Measurements from ENCODE around the gene HOXD3. TPM values are rescaled to one million over a fixed set of nuclear protein-coding genes. Genes with fewer than 3 reads are reported as not detected.

The HOXD3 gene
- total RNA-seq, 2 experiments from 2014 or later, result not detected

GRCh38 chr2:176130147-176130956, 26.8 kb upstream of the HOXD3 start:
- Mint-ChIP-seq H3K36me3 (ENCODE audit: low read depth) (peaks cover 2% of the 10 kb centered on the region), H3K27me3 (ENCODE audit: low read depth) (peaks cover 78% of the 10 kb centered on the region), H3K27ac (peak overlapping the region; percentile 64), H3K4me3 (peak overlapping the region; percentile 45), H3K4me1 (ENCODE audit: low read depth) (peaks cover 18% of the 10 kb centered on the region), H3K9me3 (ENCODE audit: insufficient read depth) (no peaks in the 10 kb centered on the region)
- ChIA-PET CTCF (interaction anchor here (0.9 to 4.4 kb wide), 10 partner anchors 9 to 1018 kb away, joined by 3 to 23 read pairs (median 4); no protein-coding TSS in a partner anchor), POLR2A (no interaction called here)
- ATAC-seq (peak; percentile 54), DNase-seq (no peak)

GRCh38 chr2:176130957-176131847, 25.9 kb upstream of the HOXD3 start:
- CTCF ChIA-PET, result interaction anchor here (0.8 to 4.4 kb wide), 14 partner anchors 8 to 1017 kb away, joined by 3 to 23 read pairs (median 4); partner anchors contain the start of gene HOXD9
- DNase-seq, result no peak
- POLR2A ChIA-PET, result no interaction called here
- Mint-ChIP-seq H3K9me3 (ENCODE audit: insufficient read depth) (no peaks in the 10 kb centered on the region), H3K4me3 (peak overlapping the region; percentile 45), H3K27ac (peak overlapping the region; percentile 64), H3K4me1 (ENCODE audit: low read depth) (peaks cover 25% of the 10 kb centered on the region), H3K36me3 (ENCODE audit: low read depth) (peaks cover 3% of the 10 kb centered on the region), H3K27me3 (ENCODE audit: low read depth) (peaks cover 78% of the 10 kb centered on the region)
- no peak for ATAC-seq

- Mint-ChIP-seq H3K9me3 (ENCODE audit: insufficient read depth) (no peaks in the 10 kb centered on the region), H3K4me3 (peak overlapping the region; percentile 74), H3K27me3 (ENCODE audit: low read depth) (peaks cover 79% of the 10 kb centered on the region), H3K36me3 (ENCODE audit: low read depth) (peaks cover 3% of the 10 kb centered on the region), H3K27ac (no peak overlapping the region), H3K4me1 (ENCODE audit: low read depth) (peaks cover 26% of the 10 kb centered on the region)
- ATAC-seq, result no peak
- DNase-seq, result no peak
- ChIA-PET POLR2A (no interaction called here), CTCF (interaction anchor here (0.8 to 4.4 kb wide), 13 partner anchors 9 to 1017 kb away, joined by 3 to 23 read pairs (median 4); partner anchors contain the start of gene HOXD9)
Measured at GRCh38 chr2:176131848-176132158, 25.3 kb upstream of the HOXD3 start.

- Mint-ChIP-seq H3K27me3 (ENCODE audit: low read depth) (peaks cover 80% of the 10 kb centered on the region), H3K9me3 (ENCODE audit: insufficient read depth) (no peaks in the 10 kb centered on the region), H3K4me1 (ENCODE audit: low read depth) (peaks cover 27% of the 10 kb centered on the region), H3K36me3 (ENCODE audit: low read depth) (peaks cover 3% of the 10 kb centered on the region), H3K4me3 (peak overlapping the region; percentile 74), H3K27ac (no peak overlapping the region)
- ATAC-seq (no peak), DNase-seq (peak; percentile 32)
- ChIA-PET POLR2A (no interaction called here), CTCF (interaction anchor here (0.9 to 4.4 kb wide), 11 partner anchors 8 to 1029 kb away, joined by 3 to 23 read pairs (median 4); partner anchors contain the start of gene HOXD9)
Measured at GRCh38 chr2:176132205-176133171, 24.6 kb upstream of the HOXD3 start.

- Mint-ChIP-seq H3K27ac (no peak overlapping the region), H3K4me1 (ENCODE audit: low read depth) (peaks cover 27% of the 10 kb centered on the region), H3K27me3 (ENCODE audit: low read depth) (peaks cover 80% of the 10 kb centered on the region), H3K36me3 (ENCODE audit: low read depth) (peaks cover 7% of the 10 kb centered on the region), H3K4me3 (no peak overlapping the region), H3K9me3 (ENCODE audit: insufficient read depth) (no peaks in the 10 kb centered on the region)
- ChIA-PET CTCF (interaction anchor here (1.3 to 4.4 kb wide), 5 partner anchors 322 to 1028 kb away, joined by 4 to 23 read pairs (median 14); no protein-coding TSS in a partner anchor), POLR2A (no interaction called here)
- ATAC-seq, result no peak
- no peak for DNase-seq
Measured at GRCh38 chr2:176133389-176133788, 23.7 kb upstream of the HOXD3 start.

GRCh38 chr2:176134035-176134434, 23.1 kb upstream of the HOXD3 start:
- DNase-seq (no peak), ATAC-seq (no peak)
- H3K36me3 Mint-ChIP-seq (ENCODE audit: low read depth), result peaks cover 8% of the 10 kb centered on the region
- peaks cover 80% of the 10 kb centered on the region for H3K27me3 Mint-ChIP-seq (ENCODE audit: low read depth)
- H3K9me3 Mint-ChIP-seq (ENCODE audit: insufficient read depth), result no peaks in the 10 kb centered on the region
- POLR2A ChIA-PET, result no interaction called here
- CTCF ChIA-PET, result interaction anchor here (1.4 to 4.4 kb wide), 4 partner anchors 321 to 518 kb away, joined by 4 to 23 read pairs (median 17); no protein-coding TSS in a partner anchor
- H3K4me1 Mint-ChIP-seq (ENCODE audit: low read depth), result peaks cover 31% of the 10 kb centered on the region
- H3K4me3 Mint-ChIP-seq, result no peak overlapping the region
- H3K27ac Mint-ChIP-seq, result no peak overlapping the region

GRCh38 chr2:176135035-176135440, 22.1 kb upstream of the HOXD3 start:
- Mint-ChIP-seq H3K27ac (no peak overlapping the region), H3K36me3 (ENCODE audit: low read depth) (peaks cover 8% of the 10 kb centered on the region), H3K4me3 (no peak overlapping the region), H3K9me3 (ENCODE audit: insufficient read depth) (no peaks in the 10 kb centered on the region), H3K27me3 (ENCODE audit: low read depth) (peaks cover 86% of the 10 kb centered on the region), H3K4me1 (ENCODE audit: low read depth) (peaks cover 36% of the 10 kb centered on the region)
- DNase-seq (no peak), ATAC-seq (no peak)
- ChIA-PET CTCF (interaction anchor here (4.3 kb wide), 1 partner anchor 419 kb away, joined by 20 read pairs; no protein-coding TSS in a partner anchor), POLR2A (no interaction called here)

- CTCF ChIA-PET, result interaction anchor here (1.2 kb wide), 1 partner anchor 418 kb away, joined by 3 read pairs; no protein-coding TSS in a partner anchor
- POLR2A ChIA-PET, result no interaction called here
Measured at GRCh38 chr2:176136374-176137251, 20.5 kb upstream of the HOXD3 start.

GRCh38 chr2:176137252-176137580, 19.9 kb upstream of the HOXD3 start:
- Mint-ChIP-seq H3K4me1 (ENCODE audit: low read depth) (peaks cover 32% of the 10 kb centered on the region), H3K9me3 (ENCODE audit: insufficient read depth) (no peaks in the 10 kb centered on the region), H3K4me3 (no peak overlapping the region), H3K36me3 (ENCODE audit: low read depth) (peaks cover 6% of the 10 kb centered on the region), H3K27me3 (ENCODE audit: low read depth) (peaks cover 83% of the 10 kb centered on the region), H3K27ac (no peak overlapping the region)
- ChIA-PET POLR2A (no interaction called here), CTCF (interaction anchor here (1.2 kb wide), 1 partner anchor 417 kb away, joined by 3 read pairs; no protein-coding TSS in a partner anchor)
- no peak for ATAC-seq
- DNase-seq, result no peak

More at GRCh38 chr2:176136374-176137251, 20.5 kb upstream of the HOXD3 start:
- Mint-ChIP-seq H3K36me3 (ENCODE audit: low read depth) (peaks cover 6% of the 10 kb centered on the region), H3K9me3 (ENCODE audit: insufficient read depth) (no peaks in the 10 kb centered on the region), H3K4me3 (no peak overlapping the region), H3K27me3 (ENCODE audit: low read depth) (peaks cover 83% of the 10 kb centered on the region), H3K27ac (no peak overlapping the region), H3K4me1 (ENCODE audit: low read depth) (peaks cover 36% of the 10 kb centered on the region)
- ATAC-seq, result no peak
- no peak for DNase-seq

GRCh38 chr2:176137906-176138305, 19.2 kb upstream of the HOXD3 start:
- H3K36me3 Mint-ChIP-seq (ENCODE audit: low read depth), result peaks cover 6% of the 10 kb centered on the region
- ATAC-seq (no peak), DNase-seq (no peak)
- peaks cover 31% of the 10 kb centered on the region for H3K4me1 Mint-ChIP-seq (ENCODE audit: low read depth)
- ChIA-PET CTCF (interaction anchor here (1.7 to 4.6 kb wide), 3 partner anchors 11 to 1011 kb away, joined by 8 to 22 read pairs (median 17); no protein-coding TSS in a partner anchor), POLR2A (no interaction called here)
- no peak overlapping the region for H3K4me3 Mint-ChIP-seq
- peaks cover 79% of the 10 kb centered on the region for H3K27me3 Mint-ChIP-seq (ENCODE audit: low read depth)
- H3K27ac Mint-ChIP-seq, result no peak overlapping the region
- no peaks in the 10 kb centered on the region for H3K9me3 Mint-ChIP-seq (ENCODE audit: insufficient read depth)
